Limb (tissue), 2 donors: Measurements from ENCODE around the gene ALB.
"Not testable (repeated sequence)": the region's sequence is repeated elsewhere in the genome, so short reads cannot be mapped to it uniquely, and the experiment has no call there.

Experiments used
- DNase-seq, 2 donors: peaks; one replicate each; pipeline ENCODE4 v3.0.0-alpha.2; 2016; ENCODE audit errors: extremely low spot score in 2 of 2

ALB gene

GRCh38 chr4:73404042-73404441 is at the start of gene ALB:
TSS of gene ALB (plus strand) at chr4:73404287. CDS start at chr4:73404328, 41 bp downstream.
- no peak for DNase-seq

GRCh38 chr4:73357174-73357573 is 46.9 kb upstream of the ALB start:
- DNase-seq = not testable (repeated sequence)

- DNase-seq = not testable (repeated sequence)
Measured at GRCh38 chr4:73369506-73370199, 34.4 kb upstream of the ALB start.

GRCh38 chr4:73375328-73375741 is 28.8 kb upstream of the ALB start:
- DNase-seq = no peak

- DNase-seq = no peak
Measured at GRCh38 chr4:73376251-73376650, 27.8 kb upstream of the ALB start.

- no peak for DNase-seq
Measured at GRCh38 chr4:73376976-73377375, 27.1 kb upstream of the ALB start.

- DNase-seq = no peak
Measured at GRCh38 chr4:73378887-73379286, 25.2 kb upstream of the ALB start.

GRCh38 chr4:73379946-73380345 is 24.1 kb upstream of the ALB start:
- DNase-seq = no peak

- no peak for DNase-seq
Measured at GRCh38 chr4:73381214-73381613, 22.9 kb upstream of the ALB start.

GRCh38 chr4:73383452-73383851 is 20.6 kb upstream of the ALB start:
- DNase-seq = no peak

GRCh38 chr4:73387552-73387951 is 16.5 kb upstream of the ALB start:
- DNase-seq = no peak

GRCh38 chr4:73388887-73389286 is 15.2 kb upstream of the ALB start:
- no peak for DNase-seq

GRCh38 chr4:73389663-73390062 is 14.4 kb upstream of the ALB start:
- not testable (repeated sequence) for DNase-seq

- DNase-seq = no peak
Measured at GRCh38 chr4:73391774-73392173, 12.3 kb upstream of the ALB start.

- DNase-seq = no peak
Measured at GRCh38 chr4:73392936-73393335, 11.2 kb upstream of the ALB start.

- DNase-seq = no peak
Measured at GRCh38 chr4:73396304-73396703, 7.8 kb upstream of the ALB start.

GRCh38 chr4:73396993-73397972 is 6.8 kb upstream of the ALB start:
- DNase-seq = no peak

GRCh38 chr4:73401412-73401811 is 2.7 kb upstream of the ALB start:
- DNase-seq = no peak

- no peak for DNase-seq
Measured at GRCh38 chr4:73404457-73404856, 370 bp downstream of the ALB start.

- no peak for DNase-seq
Measured at GRCh38 chr4:73405138-73405537, 1.1 kb downstream of the ALB start.

- no peak for DNase-seq
Measured at GRCh38 chr4:73406548-73406875, 2.4 kb downstream of the ALB start.

- no peak for DNase-seq
Measured at GRCh38 chr4:73407227-73407673, 3.2 kb downstream of the ALB start.
